ENCODE data around the gene MXD3. TPM values are rescaled to one million over a fixed set of nuclear protein-coding genes. Genes with fewer than 3 reads are reported as not detected.

Gene MXD3
- total RNA-seq, 3 donors from 2014 or later, result 4.2 to 10.5 (median 9.4) TPM

DNA sequence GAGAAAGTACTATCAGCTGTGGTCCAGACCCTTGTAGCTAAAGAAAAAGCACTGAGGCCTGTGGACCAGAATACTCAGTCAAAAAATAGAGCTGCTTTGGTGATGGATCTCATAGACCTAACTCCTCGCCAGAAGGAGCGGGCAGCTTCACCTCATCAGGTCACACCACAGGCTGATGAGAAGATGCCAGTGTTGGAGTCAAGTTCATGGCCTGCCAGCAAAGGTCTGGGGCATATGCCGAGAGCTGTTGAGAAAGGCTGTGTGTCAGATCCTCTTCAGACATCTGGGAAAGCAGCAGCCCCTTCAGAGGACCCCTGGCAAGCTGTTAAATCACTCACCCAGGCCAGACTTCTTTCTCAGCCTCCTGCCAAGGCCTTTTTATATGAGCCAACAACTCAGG is 17.1 kb downstream of the MXD3 start:
- H3K27ac ChIP-seq, result no peak overlapping the region
- no peak for TF ChIP-seq POLR2A (IDR thresholded peaks at IDR 0.05)
- no peak for TF ChIP-seq POLR2AphosphoS5 (IDR thresholded peaks at IDR 0.05)
- TF ChIP-seq, protein P1, sequence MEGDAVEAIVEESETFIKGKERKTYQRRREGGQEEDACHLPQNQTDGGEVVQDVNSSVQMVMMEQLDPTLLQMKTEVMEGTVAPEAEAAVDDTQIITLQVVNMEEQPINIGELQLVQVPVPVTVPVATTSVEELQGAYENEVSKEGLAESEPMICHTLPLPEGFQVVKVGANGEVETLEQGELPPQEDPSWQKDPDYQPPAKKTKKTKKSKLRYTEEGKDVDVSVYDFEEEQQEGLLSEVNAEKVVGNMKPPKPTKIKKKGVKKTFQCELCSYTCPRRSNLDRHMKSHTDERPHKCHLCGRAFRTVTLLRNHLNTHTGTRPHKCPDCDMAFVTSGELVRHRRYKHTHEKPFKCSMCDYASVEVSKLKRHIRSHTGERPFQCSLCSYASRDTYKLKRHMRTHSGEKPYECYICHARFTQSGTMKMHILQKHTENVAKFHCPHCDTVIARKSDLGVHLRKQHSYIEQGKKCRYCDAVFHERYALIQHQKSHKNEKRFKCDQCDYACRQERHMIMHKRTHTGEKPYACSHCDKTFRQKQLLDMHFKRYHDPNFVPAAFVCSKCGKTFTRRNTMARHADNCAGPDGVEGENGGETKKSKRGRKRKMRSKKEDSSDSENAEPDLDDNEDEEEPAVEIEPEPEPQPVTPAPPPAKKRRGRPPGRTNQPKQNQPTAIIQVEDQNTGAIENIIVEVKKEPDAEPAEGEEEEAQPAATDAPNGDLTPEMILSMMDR (IDR thresholded peaks at IDR 0.05), result no peak
- intact Hi-C loops (cut with DNase I; ENCODE audit: low total_unique reads), result loop anchor here (10.0 kb wide), 1 partner anchor 1870 kb away; no protein-coding TSS in a partner anchor
- H3K9me3 ChIP-seq, result no peaks in the 10 kb centered on the region
- H3K4me1 ChIP-seq, result no peaks in the 10 kb centered on the region
- H3K4me3 ChIP-seq, result no peak overlapping the region
- H3K27me3 ChIP-seq, result no peaks in the 10 kb centered on the region
- peaks cover 4% of the 10 kb centered on the region for H3K36me3 ChIP-seq
- DNase-seq (ENCODE audit: low spot score in 2 of 2), result no peak

DNA sequence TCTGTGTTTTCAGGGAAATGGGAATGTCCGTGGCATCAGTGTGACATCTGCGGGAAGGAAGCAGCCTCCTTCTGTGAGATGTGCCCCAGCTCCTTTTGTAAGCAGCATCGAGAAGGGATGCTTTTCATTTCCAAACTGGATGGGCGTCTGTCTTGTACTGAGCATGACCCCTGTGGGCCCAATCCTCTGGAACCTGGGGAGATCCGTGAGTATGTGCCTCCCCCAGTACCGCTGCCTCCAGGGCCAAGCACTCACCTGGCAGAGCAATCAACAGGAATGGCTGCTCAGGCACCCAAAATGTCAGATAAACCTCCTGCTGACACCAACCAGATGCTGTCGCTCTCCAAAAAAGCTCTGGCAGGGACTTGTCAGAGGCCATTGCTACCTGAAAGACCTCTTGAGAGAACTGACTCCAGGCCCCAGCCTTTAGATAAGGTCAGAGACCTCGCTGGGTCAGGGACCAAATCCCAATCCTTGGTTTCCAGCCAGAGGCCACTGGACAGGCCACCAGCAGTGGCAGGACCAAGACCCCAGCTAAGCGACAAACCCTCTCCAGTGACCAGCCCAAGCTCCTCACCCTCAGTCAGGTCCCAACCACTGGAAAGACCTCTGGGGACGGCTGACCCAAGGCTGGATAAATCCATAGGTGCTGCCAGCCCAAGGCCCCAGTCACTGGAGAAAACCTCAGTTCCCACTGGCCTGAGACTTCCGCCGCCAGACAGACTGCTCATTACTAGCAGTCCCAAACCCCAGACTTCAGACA is 17.7 kb downstream of the MXD3 start:
- peaks cover 4% of the 10 kb centered on the region for H3K36me3 ChIP-seq
- TF ChIP-seq POLR2A (IDR thresholded peaks at IDR 0.05) (no peak), POLR2AphosphoS5 (IDR thresholded peaks at IDR 0.05) (no peak)
- TF ChIP-seq, protein P1 (IDR thresholded peaks at IDR 0.05), result no peak
- intact Hi-C loops (cut with DNase I; ENCODE audit: low total_unique reads), result loop anchor here (10.0 kb wide), 1 partner anchor 1871 kb away; no protein-coding TSS in a partner anchor
- no peaks in the 10 kb centered on the region for H3K4me1 ChIP-seq
- DNase-seq (ENCODE audit: low spot score in 2 of 2), result no peak
- no peak overlapping the region for H3K27ac ChIP-seq
- H3K4me3 ChIP-seq, result no peak overlapping the region
- H3K9me3 ChIP-seq, result no peaks in the 10 kb centered on the region
- no peaks in the 10 kb centered on the region for H3K27me3 ChIP-seq

DNA sequence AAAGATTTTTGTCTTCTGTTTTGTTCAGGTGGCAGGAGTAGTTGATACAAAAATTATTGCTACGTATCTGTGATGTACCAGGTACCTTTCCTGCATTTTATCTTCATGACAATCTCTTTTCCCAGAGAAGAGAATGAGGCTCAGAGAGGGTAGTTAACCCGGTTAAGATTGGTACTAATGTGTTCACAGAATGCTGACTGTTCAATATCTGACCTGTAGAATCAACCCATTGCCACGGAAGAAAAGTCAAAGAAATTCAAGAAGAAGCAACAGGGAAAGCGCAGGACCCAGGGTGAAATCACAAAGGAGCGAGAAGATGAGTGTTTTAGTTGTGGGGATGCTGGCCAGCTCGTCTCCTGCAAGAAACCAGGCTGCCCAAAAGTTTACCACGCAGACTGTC is 20.0 kb downstream of the MXD3 start:
- TF ChIP-seq POLR2A (IDR thresholded peaks at IDR 0.05), result no peak
- no peak for TF ChIP-seq POLR2AphosphoS5 (IDR thresholded peaks at IDR 0.05)
- TF ChIP-seq, protein P1 (IDR thresholded peaks at IDR 0.05), result no peak
- intact Hi-C loops (cut with DNase I; ENCODE audit: low total_unique reads), result loop anchor here (10.0 kb wide), 1 partner anchor 1873 kb away; no protein-coding TSS in a partner anchor
- no peak for DNase-seq (ENCODE audit: low spot score in 2 of 2)
- no peaks in the 10 kb centered on the region for H3K27me3 ChIP-seq
- H3K27ac ChIP-seq, result no peak overlapping the region
- H3K4me3 ChIP-seq, result no peak overlapping the region
- peaks cover 4% of the 10 kb centered on the region for H3K36me3 ChIP-seq
- no peaks in the 10 kb centered on the region for H3K4me1 ChIP-seq
- no peaks in the 10 kb centered on the region for H3K9me3 ChIP-seq

DNA sequence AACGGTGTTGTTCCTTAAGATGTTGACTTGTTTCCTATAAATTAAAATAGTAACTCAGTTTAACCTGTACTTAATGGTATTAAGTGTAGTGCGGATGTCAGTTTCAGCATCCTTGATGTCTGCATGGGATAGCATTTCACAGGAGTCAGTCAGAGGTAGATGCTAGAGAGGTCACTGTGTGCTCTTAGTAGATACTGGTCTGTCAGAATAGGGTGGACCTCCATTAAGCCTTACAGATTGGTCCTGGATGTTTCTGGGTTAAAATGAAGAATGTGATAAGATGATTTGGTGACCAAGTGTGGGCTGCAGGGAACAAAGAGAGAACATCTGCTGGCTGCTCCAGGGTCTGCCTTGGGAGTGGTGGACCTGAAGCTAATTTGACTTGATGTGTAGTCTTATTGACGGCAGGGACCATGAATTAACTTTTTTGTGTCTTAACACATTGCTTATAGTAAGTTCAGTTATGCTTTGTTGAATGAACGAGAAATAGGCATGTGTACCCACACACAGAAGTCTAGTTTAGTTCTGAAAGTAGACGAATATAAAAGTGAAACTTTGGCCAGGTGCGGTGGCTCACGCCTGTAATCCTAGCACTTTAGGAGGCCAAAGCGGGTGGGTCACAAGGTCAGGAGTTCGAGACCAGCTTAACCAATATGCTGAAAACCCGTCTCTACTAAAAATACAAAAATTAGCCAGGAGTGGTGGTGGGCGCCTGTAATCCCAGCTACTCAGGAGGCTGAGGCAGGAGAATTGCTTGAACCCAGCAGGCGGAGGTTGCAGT is 20.7 kb downstream of the MXD3 start:
- Histone ChIP-seq H3K4me1 (no peaks in the 10 kb centered on the region), H3K9me3 (no peaks in the 10 kb centered on the region), H3K4me3 (no peak overlapping the region), H3K27ac (no peak overlapping the region), H3K36me3 (peaks cover 4% of the 10 kb centered on the region), H3K27me3 (no peaks in the 10 kb centered on the region)
- TF ChIP-seq POLR2AphosphoS5 (IDR thresholded peaks at IDR 0.05) (no peak), POLR2A (IDR thresholded peaks at IDR 0.05) (no peak)
- TF ChIP-seq, protein P1 (IDR thresholded peaks at IDR 0.05), result no peak
- intact Hi-C loops (cut with DNase I; ENCODE audit: low total_unique reads), result loop anchor here (10.0 kb wide), 1 partner anchor 1874 kb away; no protein-coding TSS in a partner anchor
- no peak for DNase-seq (ENCODE audit: low spot score in 2 of 2)

DNA sequence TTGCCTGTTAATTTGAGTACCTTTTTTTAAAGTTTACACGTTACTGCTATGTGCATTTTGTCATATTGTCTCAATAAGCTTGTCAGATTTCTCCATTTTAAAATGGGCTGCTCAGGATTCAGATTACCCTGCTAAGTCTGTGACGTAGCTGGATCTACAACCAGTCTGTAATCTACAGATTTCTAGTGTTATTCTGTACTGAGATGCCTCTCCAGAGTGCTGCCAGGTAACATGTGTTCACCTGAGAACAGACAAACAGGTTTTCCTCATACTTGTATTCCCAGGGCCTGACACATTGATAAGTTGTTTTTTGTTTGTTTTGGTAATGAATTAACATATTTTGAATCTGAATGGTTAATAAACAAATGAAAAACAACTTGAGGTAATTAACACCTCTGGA is 23.5 kb downstream of the MXD3 start:
- Histone ChIP-seq H3K27ac (no peak overlapping the region), H3K27me3 (no peaks in the 10 kb centered on the region), H3K9me3 (no peaks in the 10 kb centered on the region), H3K36me3 (peaks cover 4% of the 10 kb centered on the region), H3K4me3 (no peak overlapping the region), H3K4me1 (no peaks in the 10 kb centered on the region)
- TF ChIP-seq POLR2AphosphoS5 (IDR thresholded peaks at IDR 0.05), result no peak
- TF ChIP-seq, protein P1 (IDR thresholded peaks at IDR 0.05), result no peak
- TF ChIP-seq POLR2A (IDR thresholded peaks at IDR 0.05), result no peak
- DNase-seq (ENCODE audit: low spot score in 2 of 2), result no peak
- intact Hi-C loops (cut with DNase I; ENCODE audit: low total_unique reads), result no loop called here

All from breast epithelium (tissue), 4 donors.